ENCODE measurements around the gene C1QTNF12.

C1QTNF12 gene, protein sequence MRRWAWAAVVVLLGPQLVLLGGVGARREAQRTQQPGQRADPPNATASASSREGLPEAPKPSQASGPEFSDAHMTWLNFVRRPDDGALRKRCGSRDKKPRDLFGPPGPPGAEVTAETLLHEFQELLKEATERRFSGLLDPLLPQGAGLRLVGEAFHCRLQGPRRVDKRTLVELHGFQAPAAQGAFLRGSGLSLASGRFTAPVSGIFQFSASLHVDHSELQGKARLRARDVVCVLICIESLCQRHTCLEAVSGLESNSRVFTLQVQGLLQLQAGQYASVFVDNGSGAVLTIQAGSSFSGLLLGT

DNA sequence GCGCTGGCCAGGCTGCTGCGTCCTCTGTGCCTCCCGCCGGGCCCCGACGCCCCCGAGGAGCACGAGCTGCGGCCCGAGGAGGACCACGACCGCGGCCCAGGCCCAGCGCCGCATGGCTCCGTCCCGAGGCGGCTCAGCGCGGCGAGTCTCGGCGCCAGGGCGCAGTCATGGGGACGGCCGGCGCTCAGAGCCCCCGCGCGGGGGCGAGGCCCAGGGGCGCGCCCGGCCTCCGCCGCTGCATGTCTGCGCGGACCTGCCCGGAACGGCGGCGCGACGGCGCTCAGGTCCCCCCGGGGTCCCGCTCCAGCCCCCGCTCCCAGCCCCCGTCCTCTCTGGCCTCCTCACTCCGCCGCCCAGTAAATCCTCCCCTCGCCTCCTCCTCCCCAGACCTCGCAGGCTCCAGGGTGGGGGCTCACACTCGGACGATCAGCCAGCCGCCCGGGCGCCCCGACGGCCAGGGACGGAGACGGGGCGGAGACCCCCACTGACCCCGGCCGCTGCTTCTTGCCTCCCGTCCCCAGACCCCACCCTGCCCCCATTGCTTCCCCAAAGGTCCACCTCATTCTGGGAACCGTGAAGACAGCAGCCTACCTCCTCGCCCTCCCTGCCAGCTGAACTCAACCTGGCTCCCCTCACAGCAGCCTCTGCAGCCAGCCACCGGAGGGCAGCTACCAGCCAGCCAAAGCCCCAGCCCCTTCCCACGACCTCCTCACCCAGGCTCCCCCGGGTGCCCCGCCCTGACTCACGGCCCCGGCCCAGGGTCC, at the start of gene C1QTNF12:
Gene C1QTNF12 (minus strand): TSS at position 146 of the 764 bp plus-strand sequence. CDS start 32 bp downstream, at position 114.
- no peak for DNase-seq (ENCODE audit: low read depth in 2 of 2)
- H3K4me3 ChIP-seq (replicated peaks in 1 of 2; ENCODE audit: low read depth in 2 of 2, low read length in 2 of 2), result no peak within 1 kb of the TSS
- TF ChIP-seq, protein P1, sequence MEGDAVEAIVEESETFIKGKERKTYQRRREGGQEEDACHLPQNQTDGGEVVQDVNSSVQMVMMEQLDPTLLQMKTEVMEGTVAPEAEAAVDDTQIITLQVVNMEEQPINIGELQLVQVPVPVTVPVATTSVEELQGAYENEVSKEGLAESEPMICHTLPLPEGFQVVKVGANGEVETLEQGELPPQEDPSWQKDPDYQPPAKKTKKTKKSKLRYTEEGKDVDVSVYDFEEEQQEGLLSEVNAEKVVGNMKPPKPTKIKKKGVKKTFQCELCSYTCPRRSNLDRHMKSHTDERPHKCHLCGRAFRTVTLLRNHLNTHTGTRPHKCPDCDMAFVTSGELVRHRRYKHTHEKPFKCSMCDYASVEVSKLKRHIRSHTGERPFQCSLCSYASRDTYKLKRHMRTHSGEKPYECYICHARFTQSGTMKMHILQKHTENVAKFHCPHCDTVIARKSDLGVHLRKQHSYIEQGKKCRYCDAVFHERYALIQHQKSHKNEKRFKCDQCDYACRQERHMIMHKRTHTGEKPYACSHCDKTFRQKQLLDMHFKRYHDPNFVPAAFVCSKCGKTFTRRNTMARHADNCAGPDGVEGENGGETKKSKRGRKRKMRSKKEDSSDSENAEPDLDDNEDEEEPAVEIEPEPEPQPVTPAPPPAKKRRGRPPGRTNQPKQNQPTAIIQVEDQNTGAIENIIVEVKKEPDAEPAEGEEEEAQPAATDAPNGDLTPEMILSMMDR (IDR thresholded peaks at IDR 0.05; ENCODE audit: low read depth, low read length), result no peak

DNA sequence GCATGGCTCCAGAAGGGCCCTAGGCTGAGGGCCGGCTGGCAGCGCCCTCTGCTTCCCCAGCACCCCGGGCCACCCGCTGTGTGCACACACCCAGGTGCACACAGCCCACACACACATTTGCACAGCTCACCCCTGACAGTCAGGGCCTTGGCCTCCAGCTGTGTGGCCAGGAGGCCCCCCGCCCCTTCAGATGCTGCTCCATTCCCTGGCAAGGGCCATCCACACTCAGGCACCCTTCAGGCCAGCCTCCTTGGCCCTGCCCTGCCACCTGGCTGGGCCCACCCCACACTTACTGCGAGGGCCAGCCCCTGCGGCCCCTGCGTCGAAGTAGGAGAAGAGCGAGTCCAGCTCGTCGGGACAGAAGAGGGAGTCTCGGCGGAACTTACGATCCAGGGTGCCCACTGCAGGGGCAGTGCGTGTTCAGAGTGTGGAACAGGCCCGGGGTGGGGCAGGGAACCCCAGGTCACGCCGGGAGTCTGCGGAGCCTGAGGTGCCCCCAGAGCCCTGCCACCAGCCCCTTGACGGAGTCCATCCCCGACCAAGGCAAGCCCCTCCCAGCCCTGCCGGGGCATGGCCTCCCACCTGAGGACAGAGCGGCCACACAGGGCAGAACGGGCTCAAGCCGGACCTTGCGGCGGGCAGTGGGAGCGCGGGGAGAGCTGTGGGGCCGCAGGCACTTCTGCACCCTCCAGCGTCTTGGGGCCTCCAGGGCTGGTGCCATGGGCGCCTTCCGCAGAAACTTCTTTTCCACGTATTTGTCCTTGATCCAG, 48.8 kb upstream of the C1QTNF12 start:
- H3K4me3 ChIP-seq (replicated peaks in 1 of 2; ENCODE audit: low read depth in 2 of 2, low read length in 2 of 2), result no peak overlapping the region
- TF ChIP-seq, protein P1 (IDR thresholded peaks at IDR 0.05; ENCODE audit: low read depth, low read length), result no peak
- DNase-seq (ENCODE audit: low read depth in 2 of 2), result no peak

DNA sequence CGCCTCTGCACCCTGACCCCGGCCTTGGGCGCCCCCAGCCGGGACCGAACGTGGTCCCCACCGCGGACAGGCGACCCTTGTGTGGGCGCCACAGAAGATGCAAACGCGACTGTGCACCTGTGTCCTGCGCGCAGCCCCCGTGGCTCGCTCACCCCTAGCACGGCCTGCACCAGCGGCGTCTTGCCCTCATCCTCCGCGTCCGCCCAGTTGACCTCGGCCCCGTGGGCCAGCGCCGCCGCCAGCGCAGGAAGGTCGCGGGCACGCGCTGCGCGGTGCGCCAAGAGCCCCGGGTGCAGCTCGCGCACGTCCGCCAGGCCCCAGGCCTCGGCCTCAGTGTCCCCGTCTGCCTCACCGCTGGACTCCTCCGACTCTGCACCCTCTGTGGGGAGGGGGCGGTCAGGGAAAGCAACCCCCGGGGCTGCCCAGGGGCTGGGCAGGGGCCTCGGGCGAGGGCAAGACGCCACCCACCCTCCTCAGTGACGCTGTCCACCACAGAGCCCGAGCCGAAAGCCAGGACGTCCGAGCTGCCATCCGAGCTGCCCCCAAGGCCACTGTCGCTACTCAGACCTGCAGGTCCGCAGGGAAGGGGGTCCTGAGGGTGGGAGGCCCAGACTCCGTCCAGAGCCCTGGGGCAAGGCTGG, 47.8 kb upstream of the C1QTNF12 start:
- no peak for DNase-seq (ENCODE audit: low read depth in 2 of 2)
- TF ChIP-seq, protein P1 (IDR thresholded peaks at IDR 0.05; ENCODE audit: low read depth, low read length), result no peak
- H3K4me3 ChIP-seq (replicated peaks in 1 of 2; ENCODE audit: low read depth in 2 of 2, low read length in 2 of 2), result no peak overlapping the region

DNA sequence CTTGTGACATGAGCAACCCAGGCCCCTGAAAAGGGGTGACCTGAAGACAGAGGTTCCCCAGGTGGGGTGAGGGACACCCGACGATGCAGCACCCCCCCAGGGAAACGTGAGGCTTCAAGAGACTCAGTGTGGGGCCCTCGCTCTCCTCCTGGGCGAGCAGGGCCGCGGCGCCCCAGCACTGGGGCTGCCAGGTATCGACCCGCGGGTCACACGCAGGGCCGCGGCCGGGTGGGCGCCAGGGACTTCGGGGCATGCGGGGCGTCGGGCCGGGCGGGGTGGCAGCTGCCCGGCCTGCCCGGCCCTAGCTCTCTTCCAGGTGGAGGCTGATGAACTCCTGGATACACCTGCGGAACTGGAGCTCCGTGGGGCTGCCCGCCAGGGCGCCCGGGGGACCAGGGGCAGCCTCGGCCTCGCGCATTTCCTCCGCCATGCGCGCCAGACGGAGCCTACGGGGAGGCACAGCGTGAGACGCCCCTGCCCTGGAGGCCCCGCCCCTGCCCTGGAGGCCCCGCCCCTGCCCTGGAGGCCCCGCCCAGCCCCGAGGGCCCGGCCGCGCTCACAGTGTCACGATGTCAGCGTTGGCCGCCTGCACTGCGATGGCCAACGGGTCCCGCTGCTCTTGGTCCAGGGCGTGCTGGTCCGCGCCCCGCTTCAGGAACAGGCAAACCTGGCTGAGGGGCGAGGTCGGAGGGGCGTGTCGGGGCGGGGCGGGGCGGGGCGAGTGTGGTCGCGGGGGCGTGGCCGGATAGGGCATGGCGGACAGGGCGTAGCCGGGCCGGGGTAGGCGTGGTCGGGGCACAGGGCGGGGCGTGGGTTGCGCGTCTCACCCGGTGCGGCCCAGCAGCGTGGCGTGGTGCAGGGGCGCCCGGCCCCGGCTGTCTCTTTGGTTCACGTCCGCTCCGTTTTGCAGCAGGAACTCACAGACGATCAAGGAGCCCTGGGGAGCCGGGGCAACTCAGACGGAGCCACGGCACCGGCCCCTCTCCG, 47.0 kb upstream of the C1QTNF12 start:
- TF ChIP-seq, protein P1 (IDR thresholded peaks at IDR 0.05; ENCODE audit: low read depth, low read length), result no peak
- no peak for DNase-seq (ENCODE audit: low read depth in 2 of 2)

DNA sequence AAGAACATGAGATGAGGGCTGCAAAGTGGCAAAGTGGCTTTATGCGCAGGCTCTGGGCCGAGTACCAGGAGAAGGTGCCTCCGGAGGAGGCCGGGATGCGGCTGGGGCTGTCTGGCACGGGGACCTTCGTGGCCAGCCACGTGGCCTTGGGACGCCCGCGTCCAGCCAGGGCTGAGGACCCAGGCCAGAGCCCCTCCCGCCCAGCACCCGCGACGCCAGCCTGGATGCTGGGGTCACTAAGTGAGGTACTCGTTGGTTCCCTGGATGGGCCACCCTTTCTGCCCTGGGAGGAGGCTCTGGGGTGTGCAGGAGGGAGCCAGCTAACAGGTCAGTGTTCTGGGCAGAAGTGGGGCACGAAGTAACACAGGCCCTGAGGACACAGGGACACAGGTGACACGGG, 46.3 kb upstream of the C1QTNF12 start:
- no peak overlapping the region for H3K4me3 ChIP-seq (replicated peaks in 1 of 2; ENCODE audit: low read depth in 2 of 2, low read length in 2 of 2)
- TF ChIP-seq, protein P1 (IDR thresholded peaks at IDR 0.05; ENCODE audit: low read depth, low read length), result no peak
- no peak for DNase-seq (ENCODE audit: low read depth in 2 of 2)

More for the DNA sequence above, 47.0 kb upstream of the C1QTNF12 start:
- H3K4me3 ChIP-seq (replicated peaks in 1 of 2; ENCODE audit: low read depth in 2 of 2, low read length in 2 of 2), result no peak overlapping the region

All from cardiac fibroblast (primary cell).